ENCODE data around the gene FBP2. TPM values are rescaled to one million over a fixed set of nuclear protein-coding genes. Genes with fewer than 3 reads are reported as not detected.

Gene FBP2
- total and polyA plus RNA-seq, 7 donors, result 18.9 to 69.6 (median 53.2) TPM

- H3K4me3 ChIP-seq, result no peak overlapping the region
- H3K36me3 ChIP-seq (ENCODE audit: insufficient read depth in 1 of 2, low read depth in 1 of 2), result no peaks in the 10 kb centered on the region
- TF ChIP-seq CTCF (IDR thresholded peaks at IDR 0.05), result no peak
- no peaks in the 10 kb centered on the region for H3K27me3 ChIP-seq (ENCODE audit: insufficient read depth in 3 of 3, low read length in 2 of 3)
- WGBS, 3 donors, result 62 to 68% (median 66%) methylated on average over 1 of the region's 1 CpG
- no peak overlapping the region for H3K27ac ChIP-seq
- H3K4me1 ChIP-seq, result no peaks in the 10 kb centered on the region
- no peaks in the 10 kb centered on the region for H3K9me3 ChIP-seq
- intact Hi-C loops (cut with DNase I), result no loop called here
- ATAC-seq, result no peak
- no peak for DNase-seq
Observed at GRCh38 chr9:94526951-94527350, 66.7 kb downstream of the FBP2 start.

- Histone ChIP-seq H3K36me3 (ENCODE audit: insufficient read depth in 1 of 2, low read depth in 1 of 2) (no peaks in the 10 kb centered on the region), H3K9me3 (no peaks in the 10 kb centered on the region), H3K27ac (no peak overlapping the region), H3K4me1 (no peaks in the 10 kb centered on the region), H3K27me3 (ENCODE audit: insufficient read depth in 3 of 3, low read length in 2 of 3) (no peaks in the 10 kb centered on the region), H3K4me3 (no peak overlapping the region)
- ATAC-seq (no peak), DNase-seq (no peak)
- 98 to 100% (median 100%) methylated on average over 1 of the region's 1 CpG for WGBS, 3 donors
- intact Hi-C loops (cut with DNase I), result no loop called here
- no peak for TF ChIP-seq CTCF (IDR thresholded peaks at IDR 0.05)
Observed at GRCh38 chr9:94526271-94526670, 67.4 kb downstream of the FBP2 start.

- intact Hi-C loops (cut with DNase I), result no loop called here
- Histone ChIP-seq H3K9me3 (peaks cover under 1% of the 10 kb centered on the region), H3K27me3 (ENCODE audit: insufficient read depth in 3 of 3, low read length in 2 of 3) (no peaks in the 10 kb centered on the region), H3K36me3 (ENCODE audit: insufficient read depth in 1 of 2, low read depth in 1 of 2) (no peaks in the 10 kb centered on the region), H3K4me1 (no peaks in the 10 kb centered on the region), H3K27ac (no peak overlapping the region), H3K4me3 (no peak overlapping the region)
- WGBS, 3 donors, result 82 to 85% (median 83%) methylated on average over 7 of the region's 7 CpGs
- DNase-seq (no peak), ATAC-seq (no peak)
- no peak for TF ChIP-seq CTCF (IDR thresholded peaks at IDR 0.05)
Observed at GRCh38 chr9:94525396-94526035, 68.1 kb downstream of the FBP2 start.

- no peak for DNase-seq
- Histone ChIP-seq H3K9me3 (peaks cover 3% of the 10 kb centered on the region), H3K27me3 (ENCODE audit: insufficient read depth in 3 of 3, low read length in 2 of 3) (no peaks in the 10 kb centered on the region), H3K4me3 (no peak overlapping the region), H3K36me3 (ENCODE audit: insufficient read depth in 1 of 2, low read depth in 1 of 2) (no peaks in the 10 kb centered on the region), H3K27ac (no peak overlapping the region), H3K4me1 (no peaks in the 10 kb centered on the region)
- ATAC-seq, result no peak
- TF ChIP-seq CTCF (IDR thresholded peaks at IDR 0.05), result no peak
- WGBS, 3 donors, result 89 to 93% (median 91%) methylated on average over 4 of the region's 4 CpGs
- intact Hi-C loops (cut with DNase I), result no loop called here
Observed at GRCh38 chr9:94517254-94517653, 76.4 kb downstream of the FBP2 start.

- intact Hi-C loops (cut with DNase I), result no loop called here
- H3K27me3 ChIP-seq (ENCODE audit: insufficient read depth in 3 of 3, low read length in 2 of 3), result no peaks in the 10 kb centered on the region
- no peaks in the 10 kb centered on the region for H3K4me1 ChIP-seq
- ATAC-seq (no peak), DNase-seq (no peak)
- no peaks in the 10 kb centered on the region for H3K9me3 ChIP-seq
- no peak for TF ChIP-seq CTCF (IDR thresholded peaks at IDR 0.05)
- H3K4me3 ChIP-seq, result no peak overlapping the region
- 61 to 90% (median 86%) methylated on average over 3 of the region's 3 CpGs for WGBS, 3 donors
- H3K27ac ChIP-seq, result no peak overlapping the region
- H3K36me3 ChIP-seq (ENCODE audit: insufficient read depth in 1 of 2, low read depth in 1 of 2), result no peaks in the 10 kb centered on the region
Observed at GRCh38 chr9:94514722-94515121, 78.9 kb downstream of the FBP2 start.

Data from psoas muscle (tissue), 8 donors.